AG04449 (cell line): ENCODE measurements around the gene FAM120C.

Experiments used
- CTCF ChIA-PET: fragments of 350-600 bp; formaldehyde crosslinking; extraction: SDS; loops from one replicate; lab custom pipeline; 2021; ENCODE audit warnings: antibody characterized with exemption; lab: Yijun Ruan, JAX
- POLR2A ChIA-PET: fragments of 400-600, 350-600 bp; formaldehyde crosslinking; extraction: SDS; loops from one replicate; lab custom pipeline; 2020; ENCODE audit warnings: antibody characterized with exemption, inconsistent platforms; lab: Yijun Ruan, JAX
- DNase-seq: peaks from one replicate; pipeline ENCODE4 v3.0.0-alpha.2; 2010; ENCODE audit warnings: low read depth, low spot score
- H3K4me3 ChIP-seq: 2 replicates; pipeline ENCODE4 v1.5.1; 2011; ENCODE audit warnings: low read depth, mild to moderate bottlenecking, control low read depth, low read length
- TF ChIP-seq, protein P1 (sequence below): IDR thresholded peaks from one replicate; pipeline ENCODE4 v1.5.1; 2011; ENCODE audit warnings: mild to moderate bottlenecking, moderate library complexity, low read length, control low read depth, inconsistent platforms; ENCODE audit not compliant: insufficient read depth; ENCODE audit errors: missing control alignments

The FAM120C gene

DNA sequence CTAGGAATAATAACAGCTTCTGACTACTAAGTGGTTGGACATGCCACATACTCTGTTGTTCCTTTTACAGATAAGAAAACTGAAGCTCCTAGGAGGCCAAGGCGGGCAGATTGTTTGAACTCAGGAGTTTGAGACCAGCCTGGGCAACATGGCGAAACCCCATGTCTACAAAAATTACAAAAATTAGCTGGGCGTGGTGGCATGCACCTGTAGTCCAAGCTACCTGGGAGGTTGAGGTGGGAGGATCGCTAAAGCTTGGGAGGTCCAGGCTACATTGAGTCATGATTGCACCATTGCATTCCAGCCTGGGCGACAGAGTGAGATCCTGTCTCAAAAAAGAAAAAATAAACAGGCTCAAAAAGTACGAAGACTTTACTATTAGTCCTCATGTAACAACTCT is 108.2 kb downstream of the FAM120C start:
- POLR2A ChIA-PET, result no interaction called here

DNA sequence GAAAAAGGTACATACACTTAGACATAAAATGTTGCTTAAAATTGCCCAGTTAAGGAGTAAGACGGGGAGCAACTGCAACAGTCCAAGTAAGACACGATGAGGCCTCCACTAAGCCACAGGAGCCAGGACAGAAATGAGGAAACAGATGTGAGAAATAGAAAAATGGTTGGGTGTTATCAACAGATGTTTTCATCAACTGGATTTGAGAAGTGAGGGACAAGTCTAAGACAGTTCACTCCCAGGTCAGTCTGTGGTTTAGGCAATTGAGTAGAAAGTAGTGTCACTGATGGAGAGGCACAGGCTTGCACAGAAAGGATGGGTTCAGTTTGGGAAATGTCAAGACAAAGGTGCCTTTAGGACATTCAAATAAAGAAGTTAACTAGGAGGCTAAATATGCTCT is 115.3 kb downstream of the FAM120C start:
- H3K4me3 ChIP-seq, result no peak overlapping the region
- ChIA-PET CTCF (no interaction called here), POLR2A (no interaction called here)
- TF ChIP-seq, protein P1, sequence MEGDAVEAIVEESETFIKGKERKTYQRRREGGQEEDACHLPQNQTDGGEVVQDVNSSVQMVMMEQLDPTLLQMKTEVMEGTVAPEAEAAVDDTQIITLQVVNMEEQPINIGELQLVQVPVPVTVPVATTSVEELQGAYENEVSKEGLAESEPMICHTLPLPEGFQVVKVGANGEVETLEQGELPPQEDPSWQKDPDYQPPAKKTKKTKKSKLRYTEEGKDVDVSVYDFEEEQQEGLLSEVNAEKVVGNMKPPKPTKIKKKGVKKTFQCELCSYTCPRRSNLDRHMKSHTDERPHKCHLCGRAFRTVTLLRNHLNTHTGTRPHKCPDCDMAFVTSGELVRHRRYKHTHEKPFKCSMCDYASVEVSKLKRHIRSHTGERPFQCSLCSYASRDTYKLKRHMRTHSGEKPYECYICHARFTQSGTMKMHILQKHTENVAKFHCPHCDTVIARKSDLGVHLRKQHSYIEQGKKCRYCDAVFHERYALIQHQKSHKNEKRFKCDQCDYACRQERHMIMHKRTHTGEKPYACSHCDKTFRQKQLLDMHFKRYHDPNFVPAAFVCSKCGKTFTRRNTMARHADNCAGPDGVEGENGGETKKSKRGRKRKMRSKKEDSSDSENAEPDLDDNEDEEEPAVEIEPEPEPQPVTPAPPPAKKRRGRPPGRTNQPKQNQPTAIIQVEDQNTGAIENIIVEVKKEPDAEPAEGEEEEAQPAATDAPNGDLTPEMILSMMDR, result no peak
- DNase-seq, result no peak

More for the DNA sequence above, 108.2 kb downstream of the FAM120C start:
- H3K4me3 ChIP-seq, result no peak overlapping the region
- CTCF ChIA-PET, result interaction anchor here (1.3 kb wide), 1 partner anchor 32 kb away, joined by 3 read pairs; no protein-coding TSS in a partner anchor
- no peak for DNase-seq
- TF ChIP-seq, protein P1, result no peak

DNA sequence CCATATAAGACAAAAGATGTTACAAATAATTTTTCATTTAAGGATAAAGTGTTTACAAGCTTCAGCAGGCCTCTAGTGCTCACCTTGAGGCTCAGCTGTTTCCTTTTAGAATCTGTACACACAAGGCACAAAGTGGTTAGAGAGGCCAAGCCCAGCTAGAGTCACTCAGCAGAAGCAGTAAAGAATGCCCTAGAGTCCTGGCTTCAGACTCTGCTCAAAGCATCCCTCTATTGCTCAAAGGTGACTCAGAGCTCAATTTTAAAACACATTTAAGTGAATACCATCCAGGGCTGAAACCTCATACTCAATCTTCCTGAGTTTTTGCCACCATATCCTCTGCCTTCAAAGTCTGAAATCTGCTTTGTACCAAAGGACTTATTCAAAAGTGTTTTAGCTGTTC is 116.2 kb downstream of the FAM120C start:
- CTCF ChIA-PET, result interaction anchor here (0.7 to 0.9 kb wide), 2 partner anchors 11 to 27 kb away, joined by 3 to 5 read pairs; no protein-coding TSS in a partner anchor
- POLR2A ChIA-PET, result no interaction called here
- H3K4me3 ChIP-seq, result no peak overlapping the region
- TF ChIP-seq, protein P1, result no peak
- no peak for DNase-seq

DNA sequence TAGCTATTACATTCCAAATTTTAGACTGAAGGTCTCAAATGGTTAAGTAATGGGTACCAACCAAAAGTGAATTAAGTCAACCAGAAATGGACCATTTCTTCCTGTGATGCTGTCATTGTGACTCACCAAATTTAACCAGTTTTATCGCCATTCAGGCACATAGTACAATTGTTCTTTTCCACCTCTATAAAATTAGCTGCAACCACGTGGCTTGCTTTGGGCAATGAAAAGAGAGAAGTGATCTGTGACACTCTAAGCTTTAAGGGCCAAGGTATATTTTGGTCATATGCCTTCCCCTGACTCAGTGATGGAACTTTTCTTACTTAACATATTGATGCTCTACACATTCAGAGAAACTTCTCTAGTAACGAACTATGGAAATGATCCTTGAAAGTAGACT is 118.5 kb downstream of the FAM120C start:
- POLR2A ChIA-PET, result no interaction called here
- CTCF ChIA-PET, result no interaction called here

DNA sequence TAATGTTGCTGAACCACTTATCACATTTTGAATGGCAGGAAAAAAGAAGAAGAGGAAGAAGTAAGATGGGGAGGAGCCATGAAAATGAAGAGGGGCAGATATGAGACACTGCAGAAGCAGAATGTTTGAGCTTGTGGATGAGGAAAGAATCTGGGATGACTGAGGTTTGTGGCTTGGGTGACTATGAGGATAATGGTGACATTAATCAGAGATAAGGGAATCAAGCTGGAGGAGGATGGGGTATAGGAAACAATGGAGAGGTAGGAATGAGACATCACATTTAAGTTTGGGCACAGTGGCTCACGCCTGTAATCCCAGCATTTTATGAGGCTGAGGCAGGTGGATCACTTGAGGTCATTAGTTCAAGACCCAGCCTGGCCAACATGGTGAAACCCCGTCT is 119.7 kb downstream of the FAM120C start:
- ChIA-PET POLR2A (no interaction called here), CTCF (no interaction called here)
- TF ChIP-seq, protein P1, result no peak
- no peak overlapping the region for H3K4me3 ChIP-seq
- DNase-seq, result no peak

More for the DNA sequence above, 118.5 kb downstream of the FAM120C start:
- TF ChIP-seq, protein P1, result no peak
- H3K4me3 ChIP-seq, result no peak overlapping the region
- no peak for DNase-seq

DNA sequence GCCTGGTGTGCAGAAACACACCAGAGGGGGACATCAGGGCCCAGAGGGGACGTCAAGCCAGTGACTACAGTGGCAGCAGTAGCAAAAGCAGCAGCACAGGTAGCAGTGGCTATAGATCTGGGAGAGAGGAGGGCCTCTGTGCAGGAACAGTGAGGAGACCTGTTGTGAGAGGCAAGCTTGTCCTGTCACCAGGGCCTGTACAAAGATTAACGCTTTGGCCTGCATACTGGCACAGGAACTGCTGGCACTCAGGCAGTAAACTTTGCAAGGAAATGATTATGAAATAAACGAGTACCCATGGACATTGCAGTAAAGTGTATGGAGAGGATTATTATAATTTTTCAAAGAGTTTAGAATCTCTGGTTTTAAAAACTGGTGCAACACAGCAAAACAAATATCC is 133.3 kb downstream of the FAM120C start:
- ChIA-PET CTCF (no interaction called here), POLR2A (no interaction called here)
- H3K4me3 ChIP-seq, result no peak overlapping the region
- TF ChIP-seq, protein P1, result no peak
- DNase-seq, result no peak
